Measurements from ENCODE around the gene LDHD.

DNA sequence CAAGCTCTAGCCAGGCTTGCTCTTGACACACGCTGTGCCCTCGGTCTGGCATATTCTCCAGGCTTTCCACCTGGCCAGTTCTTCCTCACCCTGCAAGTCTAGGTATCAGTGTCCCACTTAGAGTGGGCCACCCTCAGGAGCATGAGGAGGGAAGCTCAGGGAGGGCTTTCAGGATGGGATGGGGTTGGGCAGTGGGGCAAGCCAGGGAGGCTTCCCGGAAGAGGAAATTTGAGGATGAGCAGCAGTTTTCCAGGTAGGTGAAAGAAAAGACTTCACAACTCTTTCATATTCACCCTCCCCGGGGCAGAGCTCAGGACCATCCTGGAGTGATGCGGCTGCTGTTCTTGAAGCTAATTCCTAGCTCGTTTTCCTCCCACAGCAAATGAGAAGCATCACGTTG, 14.5 kb upstream of the LDHD start:
- TF ChIP-seq, protein P1, sequence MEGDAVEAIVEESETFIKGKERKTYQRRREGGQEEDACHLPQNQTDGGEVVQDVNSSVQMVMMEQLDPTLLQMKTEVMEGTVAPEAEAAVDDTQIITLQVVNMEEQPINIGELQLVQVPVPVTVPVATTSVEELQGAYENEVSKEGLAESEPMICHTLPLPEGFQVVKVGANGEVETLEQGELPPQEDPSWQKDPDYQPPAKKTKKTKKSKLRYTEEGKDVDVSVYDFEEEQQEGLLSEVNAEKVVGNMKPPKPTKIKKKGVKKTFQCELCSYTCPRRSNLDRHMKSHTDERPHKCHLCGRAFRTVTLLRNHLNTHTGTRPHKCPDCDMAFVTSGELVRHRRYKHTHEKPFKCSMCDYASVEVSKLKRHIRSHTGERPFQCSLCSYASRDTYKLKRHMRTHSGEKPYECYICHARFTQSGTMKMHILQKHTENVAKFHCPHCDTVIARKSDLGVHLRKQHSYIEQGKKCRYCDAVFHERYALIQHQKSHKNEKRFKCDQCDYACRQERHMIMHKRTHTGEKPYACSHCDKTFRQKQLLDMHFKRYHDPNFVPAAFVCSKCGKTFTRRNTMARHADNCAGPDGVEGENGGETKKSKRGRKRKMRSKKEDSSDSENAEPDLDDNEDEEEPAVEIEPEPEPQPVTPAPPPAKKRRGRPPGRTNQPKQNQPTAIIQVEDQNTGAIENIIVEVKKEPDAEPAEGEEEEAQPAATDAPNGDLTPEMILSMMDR (IDR thresholded peaks at IDR 0.05; ENCODE audit: low read depth, low read length), result no peak
- TF ChIP-seq EZH2phosphoT487 (IDR thresholded peaks at IDR 0.05; ENCODE audit: low read depth), result no peak
